Uterus (tissue), 2 donors: ENCODE data around the gene L1CAM.

ENCODE experiments used
- POLR2A ChIP-seq, 2 donors: fragments of 450-650 bp; IDR thresholded peaks; one replicate each; pipeline ENCODE4 v1.6.1; 2016; ENCODE audit warnings: antibody characterized with exemption in 2 of 2, mild to moderate bottlenecking in 1 of 2, moderate library complexity in 1 of 2
- TF ChIP-seq, protein P1 (sequence below), 4 experiments: fragments of 200-600 bp in 2 of 4; fragments of 450-650 bp in 2 of 4; sonication (generic) in 2 of 4; IDR thresholded peaks; one replicate each; pipeline ENCODE4 v1.5.1; 2016 to 2019; ENCODE audit warnings: antibody characterized with exemption in 4 of 4, mild to moderate bottlenecking in 2 of 4, moderate library complexity in 1 of 4

DNA sequence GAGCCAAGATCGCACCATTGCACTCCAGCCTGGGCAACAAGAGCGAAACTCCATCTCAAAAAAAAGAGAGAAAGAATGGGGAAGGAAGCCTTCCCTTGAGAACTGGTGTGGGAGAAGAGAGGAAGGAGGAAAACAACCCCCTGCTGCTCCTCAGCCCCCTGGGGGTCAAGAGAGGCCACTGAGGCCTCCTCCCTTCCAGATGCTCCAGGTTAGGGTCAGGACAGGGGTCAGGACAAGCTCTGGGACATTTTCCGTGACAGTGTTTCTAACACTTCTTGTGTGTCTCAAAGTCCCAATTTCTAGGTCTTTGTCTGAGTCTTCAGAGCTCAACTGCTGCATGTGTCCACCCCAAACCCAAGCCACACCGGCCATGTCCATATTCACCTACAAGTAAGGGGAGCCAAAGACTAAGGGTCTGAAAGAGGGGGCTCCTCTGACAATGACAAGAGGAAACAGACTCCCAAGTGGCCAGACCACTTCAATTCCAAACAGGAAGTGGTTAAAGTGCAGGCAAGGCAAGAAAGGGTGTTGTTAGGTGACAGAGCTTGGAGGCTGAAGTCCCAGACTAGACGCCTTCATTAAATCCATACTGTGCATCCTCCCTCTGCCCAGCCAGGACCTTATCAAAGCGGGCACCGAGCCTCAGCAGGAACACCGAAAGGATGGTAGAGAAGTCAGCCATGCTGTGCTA is 8.3 kb downstream of the L1CAM start:
- TF ChIP-seq POLR2A (IDR thresholded peaks at IDR 0.05) = no peak
- TF ChIP-seq, protein P1, sequence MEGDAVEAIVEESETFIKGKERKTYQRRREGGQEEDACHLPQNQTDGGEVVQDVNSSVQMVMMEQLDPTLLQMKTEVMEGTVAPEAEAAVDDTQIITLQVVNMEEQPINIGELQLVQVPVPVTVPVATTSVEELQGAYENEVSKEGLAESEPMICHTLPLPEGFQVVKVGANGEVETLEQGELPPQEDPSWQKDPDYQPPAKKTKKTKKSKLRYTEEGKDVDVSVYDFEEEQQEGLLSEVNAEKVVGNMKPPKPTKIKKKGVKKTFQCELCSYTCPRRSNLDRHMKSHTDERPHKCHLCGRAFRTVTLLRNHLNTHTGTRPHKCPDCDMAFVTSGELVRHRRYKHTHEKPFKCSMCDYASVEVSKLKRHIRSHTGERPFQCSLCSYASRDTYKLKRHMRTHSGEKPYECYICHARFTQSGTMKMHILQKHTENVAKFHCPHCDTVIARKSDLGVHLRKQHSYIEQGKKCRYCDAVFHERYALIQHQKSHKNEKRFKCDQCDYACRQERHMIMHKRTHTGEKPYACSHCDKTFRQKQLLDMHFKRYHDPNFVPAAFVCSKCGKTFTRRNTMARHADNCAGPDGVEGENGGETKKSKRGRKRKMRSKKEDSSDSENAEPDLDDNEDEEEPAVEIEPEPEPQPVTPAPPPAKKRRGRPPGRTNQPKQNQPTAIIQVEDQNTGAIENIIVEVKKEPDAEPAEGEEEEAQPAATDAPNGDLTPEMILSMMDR (IDR thresholded peaks at IDR 0.05) = no peak
